CD8-positive, alpha-beta memory T cell (primary cell): ENCODE data around the gene CDCA4. TPM values are rescaled to one million over a fixed set of nuclear protein-coding genes. Genes with fewer than 3 reads are reported as not detected.

Experiments
- CTCF ChIA-PET: fragments of 350-600 bp; sonication (Branson Sonifier 250); formaldehyde crosslinking; loops from one replicate; lab custom pipeline; 2021; ENCODE audit warnings: antibody characterized with exemption; lab: Charles Lee
- POLR2A ChIA-PET: fragments of 350-600 bp; sonication (Branson Sonifier 250); formaldehyde crosslinking; loops from one replicate; lab custom pipeline; 2021; ENCODE audit warnings: antibody characterized with exemption; lab: Charles Lee
- DNase-seq, 5 donors: peaks; one replicate each; pipeline versions ENCODE4 v3.0.0 to v3.0.0-alpha.2; 2020 to 2022; ENCODE audit warnings: mixed read lengths in 1 of 5
- H3K27ac ChIP-seq: one replicate; pipeline ENCODE4 v1.7.0; 2013; ENCODE audit warnings: low read depth, mild to moderate bottlenecking, low read length, moderate library complexity
- H3K27me3 ChIP-seq: 2 replicates; pipeline ENCODE4 v1.7.0; 2013; ENCODE audit warnings: low read length, mild to moderate bottlenecking; ENCODE audit not compliant: insufficient read depth, poor library complexity, severe bottlenecking
- H3K36me3 ChIP-seq: 2 replicates; pipeline ENCODE4 v1.7.0; 2013; ENCODE audit warnings: mild to moderate bottlenecking, low read length, moderate library complexity; ENCODE audit not compliant: insufficient read depth
- H3K4me1 ChIP-seq: 2 replicates; pipeline ENCODE4 v1.7.0; 2013; ENCODE audit warnings: mild to moderate bottlenecking, low read length, moderate library complexity; ENCODE audit not compliant: insufficient read depth
- H3K4me3 ChIP-seq: 2 replicates; pipeline ENCODE4 v1.7.0; 2013; ENCODE audit warnings: mild to moderate bottlenecking, low read length
- H3K9me3 ChIP-seq: 2 replicates; pipeline ENCODE4 v1.7.0; 2013; ENCODE audit warnings: mild to moderate bottlenecking, low read length
- H3K27ac Mint-ChIP-seq, 8 donors: one replicate each; pipeline ENCODE4 v1.8.0; 2020 to 2021; ENCODE audit warnings: mixed read lengths in 8 of 8, mild to moderate bottlenecking in 6 of 8, inconsistent platforms in 3 of 8, moderate library complexity in 3 of 8
- H3K27me3 Mint-ChIP-seq, 2 donors: one replicate each; pipeline ENCODE4 v1.8.0; 2020 to 2021; ENCODE audit warnings: mixed read lengths in 2 of 2, mild to moderate bottlenecking in 1 of 2, moderate library complexity in 1 of 2
- H3K36me3 Mint-ChIP-seq, 3 donors: one replicate each; pipeline ENCODE4 v1.8.0; 2020 to 2021; ENCODE audit warnings: mixed read lengths in 3 of 3, inconsistent platforms in 1 of 3, mild to moderate bottlenecking in 1 of 3
- H3K4me1 Mint-ChIP-seq, 3 donors: one replicate each; pipeline ENCODE4 v1.8.0; 2020 to 2021; ENCODE audit warnings: mixed read lengths in 3 of 3, inconsistent platforms in 1 of 3, mild to moderate bottlenecking in 1 of 3
- H3K4me3 Mint-ChIP-seq, 7 donors: one replicate each; pipeline ENCODE4 v1.8.0; 2020 to 2021; ENCODE audit warnings: mixed read lengths in 7 of 7, mild to moderate bottlenecking in 6 of 7, moderate library complexity in 4 of 7, inconsistent platforms in 2 of 7
- H3K9me3 Mint-ChIP-seq, 5 donors: one replicate each; pipeline ENCODE4 v1.8.0; 2020 to 2022; ENCODE audit warnings: mixed read lengths in 5 of 5, mild to moderate bottlenecking in 3 of 5, moderate library complexity in 2 of 5, inconsistent platforms in 1 of 5
- polyA plus RNA-seq: library from polyadenylated mRNA; unstranded; fragments of 300-500 nt; fragmentation: Illumina TruSeq; gene quantifications from one replicate; pipeline ENCODE4 v1.2.3, GENCODE V29; 2021
- total RNA-seq, 2 experiments: library from RNA; stranded (reverse); gene quantifications; one replicate each; pipeline ENCODE4 v1.2.3, GENCODE V29; 2021

CDCA4 gene
- total and polyA plus RNA-seq, 3 experiments from 2014 or later: 23.8 to 76.7 (median 73.0) TPM

GRCh38 chr14:105050551-105050897 is 29.6 kb upstream of the CDCA4 start:
- POLR2A ChIA-PET: no interaction called here
- Histone ChIP-seq H3K36me3 (peaks cover 34% of the 10 kb centered on the region), H3K27me3 (no peaks in the 10 kb centered on the region), H3K27ac (no peak overlapping the region), H3K4me1 (peaks cover 6% of the 10 kb centered on the region), H3K9me3 (no peaks in the 10 kb centered on the region), H3K4me3 (no peak overlapping the region)
- DNase-seq: no peak
- Mint-ChIP-seq H3K9me3 (no peaks in the 10 kb centered on the region), H3K4me1 (peaks cover 7 to 30% (median 15%) of the 10 kb centered on the region in 3 donors), H3K4me3 (peak overlapping the region in 1 of 7 donors; percentile 41), H3K36me3 (peaks cover 0 to 64% (median 3%) of the 10 kb centered on the region in 3 donors), H3K27ac (peak overlapping the region in 2 of 8 donors; percentile 33 to 42), H3K27me3 (peaks cover 0 to 3% of the 10 kb centered on the region in 2 donors)
- CTCF ChIA-PET: interaction anchor here (7.1 kb wide), 1 partner anchor 12 kb away, joined by 106 read pairs; the partner anchor contains the start of gene GPR132

- Histone ChIP-seq H3K4me1 (peaks cover 6% of the 10 kb centered on the region), H3K27ac (no peak overlapping the region), H3K9me3 (no peaks in the 10 kb centered on the region), H3K36me3 (peaks cover 31% of the 10 kb centered on the region), H3K27me3 (no peaks in the 10 kb centered on the region), H3K4me3 (no peak overlapping the region)
- H3K27me3 Mint-ChIP-seq: peaks cover under 1 to 3% of the 10 kb centered on the region in 2 donors
- DNase-seq: no peak
- no peaks in the 10 kb centered on the region for H3K9me3 Mint-ChIP-seq
- H3K27ac Mint-ChIP-seq: peak overlapping the region in 3 of 8 donors; percentile 21 to 64 (median 63)
- peaks cover 8 to 28% (median 17%) of the 10 kb centered on the region in 3 donors for H3K4me1 Mint-ChIP-seq
- ChIA-PET POLR2A (no interaction called here), CTCF (interaction anchor here (7.1 kb wide), 1 partner anchor 12 kb away, joined by 106 read pairs; the partner anchor contains the start of gene GPR132)
- H3K36me3 Mint-ChIP-seq: peaks cover 0 to 59% (median 1%) of the 10 kb centered on the region in 3 donors
- no peak overlapping the region for H3K4me3 Mint-ChIP-seq
Observed at GRCh38 chr14:105049753-105050550, 29.1 kb upstream of the CDCA4 start.

GRCh38 chr14:105047283-105048016 is 26.6 kb upstream of the CDCA4 start:
- peak overlapping the region in 2 of 8 donors; percentile 60 to 87 for H3K27ac Mint-ChIP-seq
- H3K4me1 ChIP-seq: peaks cover 6% of the 10 kb centered on the region
- DNase-seq: no peak

GRCh38 chr14:105046891-105047282 is 26.0 kb upstream of the CDCA4 start:
- H3K4me1 Mint-ChIP-seq: peaks cover 9 to 24% (median 19%) of the 10 kb centered on the region in 3 donors
- peak overlapping the region in 3 of 8 donors; percentile 11 to 87 (median 60) for H3K27ac Mint-ChIP-seq
- no peaks in the 10 kb centered on the region for H3K9me3 ChIP-seq
- H3K36me3 ChIP-seq: peaks cover 22% of the 10 kb centered on the region
- H3K9me3 Mint-ChIP-seq: no peaks in the 10 kb centered on the region
- H3K36me3 Mint-ChIP-seq: peaks cover 0 to 37% (median under 1%) of the 10 kb centered on the region in 3 donors
- peak overlapping the region in 1 of 7 donors; percentile 59 for H3K4me3 Mint-ChIP-seq
- H3K4me3 ChIP-seq: no peak overlapping the region
- ChIA-PET POLR2A (interaction anchor here (0.6 to 1.4 kb wide), 3 partner anchors 16 to 127 kb away, joined by 3 to 7 read pairs (median 4); partner anchors contain the start of gene GPR132), CTCF (interaction anchor here (0.7 to 7.1 kb wide), 18 partner anchors 11 to 301 kb away, joined by 3 to 122 read pairs (median 6); partner anchors contain the start of genes CDCA4, CLBA1 and GPR132)
- H3K27ac ChIP-seq: no peak overlapping the region
- DNase-seq: no peak
- H3K27me3 ChIP-seq: peaks cover 4% of the 10 kb centered on the region
- H3K27me3 Mint-ChIP-seq: peaks cover 3 to 4% of the 10 kb centered on the region in 2 donors
- peaks cover 6% of the 10 kb centered on the region for H3K4me1 ChIP-seq

More at GRCh38 chr14:105047283-105048016, 26.6 kb upstream of the CDCA4 start:
- H3K9me3 ChIP-seq: no peaks in the 10 kb centered on the region
- Mint-ChIP-seq H3K9me3 (no peaks in the 10 kb centered on the region), H3K36me3 (peaks cover 0 to 41% (median 1%) of the 10 kb centered on the region in 3 donors), H3K27me3 (peaks cover 3 to 4% of the 10 kb centered on the region in 2 donors), H3K4me1 (peaks cover 9 to 25% (median 19%) of the 10 kb centered on the region in 3 donors), H3K4me3 (no peak overlapping the region)
- H3K36me3 ChIP-seq: peaks cover 23% of the 10 kb centered on the region
- H3K4me3 ChIP-seq: no peak overlapping the region
- H3K27me3 ChIP-seq: peaks cover 4% of the 10 kb centered on the region
- no peak overlapping the region for H3K27ac ChIP-seq
- ChIA-PET CTCF (interaction anchor here (1.0 to 7.1 kb wide), 11 partner anchors 11 to 73 kb away, joined by 3 to 122 read pairs (median 27); partner anchors contain the start of genes CDCA4, CLBA1 and GPR132), POLR2A (interaction anchor here (0.9 kb wide), 1 partner anchor 19 kb away, joined by 3 read pairs; no protein-coding TSS in a partner anchor)

- Mint-ChIP-seq H3K27ac (peak overlapping the region; percentile 19 to 87 (median 70)), H3K9me3 (no peaks in the 10 kb centered on the region), H3K4me1 (peaks cover 9 to 17% (median 14%) of the 10 kb centered on the region in 3 donors), H3K36me3 (peaks cover 0 to 27% (median 0%) of the 10 kb centered on the region in 3 donors), H3K27me3 (peaks cover 3 to 4% of the 10 kb centered on the region in 2 donors), H3K4me3 (peak overlapping the region in 3 of 7 donors; percentile 3 to 23 (median 23))
- Histone ChIP-seq H3K27ac (no peak overlapping the region), H3K4me3 (no peak overlapping the region), H3K9me3 (no peaks in the 10 kb centered on the region), H3K36me3 (peaks cover 11% of the 10 kb centered on the region), H3K27me3 (peaks cover 4% of the 10 kb centered on the region), H3K4me1 (peaks cover 6% of the 10 kb centered on the region)
- POLR2A ChIA-PET: interaction anchor here (0.6 to 1.4 kb wide), 8 partner anchors 14 to 269 kb away, joined by 3 to 7 read pairs (median 4); partner anchors contain the start of genes CLBA1, GPR132 and PACS2
- CTCF ChIA-PET: interaction anchor here (0.7 to 7.1 kb wide), 35 partner anchors 10 to 1395 kb away, joined by 3 to 122 read pairs (median 6); partner anchors contain the start of genes CDCA4, CLBA1 and GPR132
- peak; percentile 85 to 94 (median 93) for DNase-seq
Observed at GRCh38 chr14:105045710-105046326, 24.9 kb upstream of the CDCA4 start.

- Mint-ChIP-seq H3K27ac (no peak overlapping the region), H3K9me3 (no peaks in the 10 kb centered on the region), H3K4me3 (no peak overlapping the region), H3K36me3 (peaks cover 0 to 6% (median 4%) of the 10 kb centered on the region in 3 donors), H3K4me1 (peaks cover 9 to 17% (median 14%) of the 10 kb centered on the region in 3 donors), H3K27me3 (peaks cover 1 to 4% of the 10 kb centered on the region in 2 donors)
- Histone ChIP-seq H3K9me3 (no peaks in the 10 kb centered on the region), H3K27me3 (peaks cover 4% of the 10 kb centered on the region), H3K4me1 (peaks cover 6% of the 10 kb centered on the region), H3K27ac (no peak overlapping the region), H3K36me3 (no peaks in the 10 kb centered on the region), H3K4me3 (no peak overlapping the region)
- no peak for DNase-seq
- ChIA-PET POLR2A (no interaction called here), CTCF (interaction anchor here (1.4 to 7.1 kb wide), 6 partner anchors 15 to 437 kb away, joined by 3 to 122 read pairs (median 20); partner anchors contain the start of genes CLBA1 and GPR132)
Observed at GRCh38 chr14:105043641-105044040, 22.8 kb upstream of the CDCA4 start.

- Histone ChIP-seq H3K4me1 (peaks cover 6% of the 10 kb centered on the region), H3K27me3 (peaks cover 4% of the 10 kb centered on the region), H3K27ac (no peak overlapping the region), H3K9me3 (no peaks in the 10 kb centered on the region), H3K4me3 (no peak overlapping the region), H3K36me3 (no peaks in the 10 kb centered on the region)
- DNase-seq: no peak
- Mint-ChIP-seq H3K27me3 (peaks cover 1 to 4% of the 10 kb centered on the region in 2 donors), H3K36me3 (peaks cover 0 to 4% (median 2%) of the 10 kb centered on the region in 3 donors), H3K4me3 (no peak overlapping the region), H3K27ac (no peak overlapping the region), H3K4me1 (peaks cover 9 to 14% (median 13%) of the 10 kb centered on the region in 3 donors), H3K9me3 (no peaks in the 10 kb centered on the region)
- ChIA-PET POLR2A (no interaction called here), CTCF (interaction anchor here (0.7 to 6.2 kb wide), 6 partner anchors 15 to 68 kb away, joined by 3 to 122 read pairs (median 4); partner anchors contain the start of gene CLBA1)
Observed at GRCh38 chr14:105042813-105043212, 21.9 kb upstream of the CDCA4 start.
